IMR-90 (cell line): ENCODE results near the gene MGRN1.

Source experiments
- CHD1 ChIP-seq: IDR thresholded peaks from 2 replicates; pipeline ENCODE4 v1.6.1; 2012; ENCODE audit warnings: low read depth, low read length, improper control_type of control experiment
- MXI1 ChIP-seq: IDR thresholded peaks from 2 replicates; pipeline ENCODE4 v1.6.1; 2012; ENCODE audit warnings: low read depth, mild to moderate bottlenecking, low read length, moderate library complexity, borderline replicate concordance
- POLR2A ChIP-seq: IDR thresholded peaks from 2 replicates; pipeline ENCODE4 v1.6.1; 2012; ENCODE audit warnings: mild to moderate bottlenecking, low read depth, low read length
- RAD21 ChIP-seq: IDR thresholded peaks from 2 replicates; pipeline ENCODE4 v1.6.1; 2012; ENCODE audit warnings: low read length, improper control_type of control experiment
- TF ChIP-seq, protein P1 (sequence below): conservative IDR thresholded peaks from 2 replicates; pipeline ENCODE4 v1.5.1; 2012; ENCODE audit warnings: mild to moderate bottlenecking, low read depth, low read length, improper control_type of control experiment

- no peak for TF ChIP-seq CHD1
- TF ChIP-seq RAD21, result no peak
- TF ChIP-seq, protein P1, sequence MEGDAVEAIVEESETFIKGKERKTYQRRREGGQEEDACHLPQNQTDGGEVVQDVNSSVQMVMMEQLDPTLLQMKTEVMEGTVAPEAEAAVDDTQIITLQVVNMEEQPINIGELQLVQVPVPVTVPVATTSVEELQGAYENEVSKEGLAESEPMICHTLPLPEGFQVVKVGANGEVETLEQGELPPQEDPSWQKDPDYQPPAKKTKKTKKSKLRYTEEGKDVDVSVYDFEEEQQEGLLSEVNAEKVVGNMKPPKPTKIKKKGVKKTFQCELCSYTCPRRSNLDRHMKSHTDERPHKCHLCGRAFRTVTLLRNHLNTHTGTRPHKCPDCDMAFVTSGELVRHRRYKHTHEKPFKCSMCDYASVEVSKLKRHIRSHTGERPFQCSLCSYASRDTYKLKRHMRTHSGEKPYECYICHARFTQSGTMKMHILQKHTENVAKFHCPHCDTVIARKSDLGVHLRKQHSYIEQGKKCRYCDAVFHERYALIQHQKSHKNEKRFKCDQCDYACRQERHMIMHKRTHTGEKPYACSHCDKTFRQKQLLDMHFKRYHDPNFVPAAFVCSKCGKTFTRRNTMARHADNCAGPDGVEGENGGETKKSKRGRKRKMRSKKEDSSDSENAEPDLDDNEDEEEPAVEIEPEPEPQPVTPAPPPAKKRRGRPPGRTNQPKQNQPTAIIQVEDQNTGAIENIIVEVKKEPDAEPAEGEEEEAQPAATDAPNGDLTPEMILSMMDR, result no peak
- no peak for TF ChIP-seq POLR2A
- no peak for TF ChIP-seq MXI1
Measured at GRCh38 chr16:4685292-4685691, 60.7 kb downstream of the MGRN1 start.
